HepG2 (cell line): Measurements from ENCODE around the gene CTNNBL1. TPM values are rescaled to one million over a fixed set of nuclear protein-coding genes. Genes with fewer than 3 reads are reported as not detected.
A peak's percentile ranks its signal among the peaks of the same experiment; 100 is the strongest.

Experiments
- ATAC-seq: fragments of 200-7000 bp; cut with Tn5 transposase; 3 replicates; pipeline ENCODE4 v1.9.1; 2020; ENCODE audit warnings: mild to moderate bottlenecking, moderate library complexity
- BruUV-seq: library from RNA; stranded (reverse); fragments of 400-500 nt; replicated peaks from 2 replicates; lab custom pipeline; 2021; lab: Mats Ljungman, UMichigan
- CTCF ChIA-PET: fragments of 300-600 bp; formaldehyde crosslinking; extraction: SDS; loops from one replicate; lab custom pipeline; 2021; ENCODE audit warnings: low total read pairs, inconsistent platforms, low intra/inter-chr PET ratio; lab: Yijun Ruan, JAX
- POLR2A ChIA-PET: fragments of 350-600 bp; sonication (Branson Sonifier 250); formaldehyde crosslinking; loops from one replicate; lab custom pipeline; 2020; ENCODE audit warnings: antibody characterized with exemption, inconsistent platforms; lab: Yijun Ruan, JAX
- DNase-seq: peaks from one replicate; pipeline ENCODE4 v3.0.0-alpha.2; 2015; ENCODE audit warnings: low spot score
- FAIRE-seq: peaks from 3 replicates; lab custom pipeline; 2011; peaks lifted over from hg19 to GRCh38; lab: Jason Lieb, UNC
- H2AFZ ChIP-seq: one replicate; pipeline ENCODE4 v1.6.1; 2011; ENCODE audit warnings: low read length, inconsistent platforms
- H3K27ac ChIP-seq: fragments of 300-600 bp; 3 replicates; pipeline ENCODE4 v1.8.0; 2011; ENCODE audit warnings: mixed run types, mild to moderate bottlenecking, mixed read lengths, low read length, inconsistent platforms; ENCODE audit not compliant: insufficient read depth; ENCODE audit errors: extremely low read length
- H3K27me3 ChIP-seq, 2 experiments: fragments of 200-600 bp in 1 of 2; 2 replicates in 1 of 2; 3 replicates in 1 of 2; pipeline versions ENCODE4 v1.6.0 to v1.8.0; 2011; ENCODE audit warnings: low read length in 2 of 2, mild to moderate bottlenecking in 2 of 2, moderate library complexity in 2 of 2, inconsistent platforms in 1 of 2; ENCODE audit not compliant: insufficient read depth in 2 of 2, control insufficient read depth in 1 of 2
- H3K36me3 ChIP-seq, 2 experiments: fragments of 200-600 bp in 1 of 2; replicated peaks in 1 of 2; 2 replicates in 1 of 2; 3 replicates in 1 of 2; pipeline versions ENCODE4 v1.5.1 to v1.8.0; 2011; ENCODE audit warnings: low read length in 2 of 2, inconsistent platforms in 1 of 2; ENCODE audit not compliant: insufficient read depth in 2 of 2, control insufficient read depth in 1 of 2
- H3K4me1 ChIP-seq: 2 replicates; pipeline ENCODE4 v1.5.1; 2012; ENCODE audit warnings: low read length, inconsistent platforms; ENCODE audit not compliant: insufficient read depth
- H3K4me2 ChIP-seq: 2 replicates; pipeline ENCODE4 v1.6.0; 2011; ENCODE audit warnings: low read depth, low read length, inconsistent platforms
- H3K4me3 ChIP-seq, 3 experiments: fragments of 200-600 bp in 1 of 3; sonication (generic), shearing (Covaris generic) in 1 of 3; replicated peaks in 1 of 3; 2 replicates each; pipeline ENCODE4 v1.5.1; 2011 to 2016; ENCODE audit warnings: low read length in 3 of 3, inconsistent platforms in 2 of 3, low read depth in 2 of 3, mild to moderate bottlenecking in 2 of 3, control low read depth in 1 of 3, mixed read lengths in 1 of 3; ENCODE audit not compliant: insufficient read depth in 1 of 3
- H3K79me2 ChIP-seq: one replicate; pipeline ENCODE4 v1.6.1; 2011; ENCODE audit warnings: low read length, inconsistent platforms; ENCODE audit not compliant: insufficient read depth
- H3K9ac ChIP-seq: 2 replicates; pipeline ENCODE4 v1.6.0; 2011; ENCODE audit warnings: mild to moderate bottlenecking, low read depth, low read length, inconsistent platforms; ENCODE audit not compliant: insufficient read depth
- H3K9me3 ChIP-seq: 2 replicates; pipeline ENCODE4 v1.5.1; 2012; ENCODE audit warnings: mild to moderate bottlenecking, low read length
- H4K20me1 ChIP-seq: 2 replicates; pipeline ENCODE4 v1.6.0; 2011; ENCODE audit warnings: inconsistent platforms, mild to moderate bottlenecking, low read length, moderate library complexity; ENCODE audit not compliant: insufficient read depth
- ARID3A ChIP-seq: IDR thresholded peaks from 2 replicates; pipeline ENCODE4 v1.6.1; 2012; ENCODE audit warnings: low read depth, low read length, improper control_type of control experiment
- ATRX ChIP-seq: sonication (generic); formaldehyde crosslinking; IDR thresholded peaks from 2 replicates; pipeline ENCODE4 v1.4.0; 2020; ENCODE audit warnings: missing genetic modification reagents, borderline replicate concordance
- CBX1 ChIP-seq: IDR thresholded peaks from one replicate; pipeline ENCODE4 v1.6.1; 2016; ENCODE audit warnings: antibody characterized with exemption, low read depth
- MED8 ChIP-seq: sonication (generic); formaldehyde crosslinking; IDR thresholded peaks from 2 replicates; pipeline ENCODE4 v1.8.1; 2023; ENCODE audit warnings: mild to moderate bottlenecking, missing genetic modification reagents; ENCODE audit not compliant: insufficient replicate concordance
- MEIS2 ChIP-seq: sonication (generic); formaldehyde crosslinking; IDR thresholded peaks from 2 replicates; pipeline ENCODE4 v1.9.0; 2021; ENCODE audit warnings: mild to moderate bottlenecking, missing genetic modification reagents
- PITX1 ChIP-seq: sonication (generic); formaldehyde crosslinking; IDR thresholded peaks from 2 replicates; pipeline ENCODE4 v1.5.1; 2020; ENCODE audit warnings: mild to moderate bottlenecking, missing genetic modification reagents
- SMARCE1 ChIP-seq: fragments of 450-650 bp; IDR thresholded peaks from 2 replicates; pipeline ENCODE4 v1.6.1; 2017; ENCODE audit warnings: borderline replicate concordance
- ZHX1 ChIP-seq: sonication (generic); formaldehyde crosslinking; IDR thresholded peaks from 2 replicates; pipeline ENCODE4 v1.8.1; 2022; ENCODE audit warnings: low read depth, mild to moderate bottlenecking, missing genetic modification reagents
- ZNF281 ChIP-seq: sonication (generic); formaldehyde crosslinking; IDR thresholded peaks from 2 replicates; pipeline ENCODE4 v1.4.0; 2020; ENCODE audit warnings: missing genetic modification reagents, borderline replicate concordance
- ZNF512 ChIP-seq: sonication (generic); formaldehyde crosslinking; IDR thresholded peaks from 2 replicates; pipeline ENCODE4 v1.4.0; 2020; ENCODE audit warnings: mild to moderate bottlenecking, missing genetic modification reagents
- ZNF547 ChIP-seq: sonication (generic); formaldehyde crosslinking; IDR thresholded peaks from 2 replicates; pipeline ENCODE4 v1.5.1; 2020; ENCODE audit warnings: mild to moderate bottlenecking, missing genetic modification reagents
- ZZZ3 ChIP-seq: sonication (generic); formaldehyde crosslinking; IDR thresholded peaks from 2 replicates; pipeline ENCODE4 v1.4.0; 2020; ENCODE audit warnings: missing genetic modification reagents, mild to moderate bottlenecking, borderline replicate concordance
- WGBS: methylation state at CpG from one replicate; pipeline ENCODE4 v1.1.6; 2017; ENCODE audit warnings: low lambda C conversion rate; 5-methylcytosine and 5-hydroxymethylcytosine counted together
- in situ Hi-C: cut with HindIII; loops from 2 replicates; pipeline ENCODE4 v1.10.0; 2017; ENCODE audit warnings: low pct_unique_long_range_greater_than_20kb; ENCODE audit not compliant: extremely low pct_ligation_motif_present
- intact Hi-C: fragments of 100-400 bp; cut with micrococcal nuclease; formaldehyde crosslinking; loops from one replicate; pipeline ENCODE4 v1.10.0; 2022; ENCODE audit not compliant: unreplicated experiment
- polyA plus RNA-seq, 8 experiments: library from polyadenylated mRNA; depleted of rRNA in 3 of 8; stranded (reverse) in 7 of 8; unstranded in 1 of 8; fragments of >200 nt; fragmentation: Illumina TruSeq in 4 of 8; extraction: Trizol in 4 of 8; gene quantifications; 2 replicates each; pipeline versions ENCODE4 v1.2.1 to v1.2.3, GENCODE V29; 2011 to 2016; ENCODE audit warnings: low read depth in 4 of 8, missing spikeins in 1 of 8, mixed read lengths in 1 of 8; ENCODE audit not compliant: insufficient read depth in 1 of 8
- total RNA-seq, 5 experiments: library from RNA; depleted of rRNA; stranded (reverse); fragments of >200 nt; fragmentation: Illumina TruSeq; extraction: Trizol; gene quantifications; 2 replicates each; pipeline ENCODE4 v1.2.3, GENCODE V29; 2016; ENCODE audit warnings: low read depth in 1 of 5

Gene CTNNBL1
- total and polyA plus RNA-seq, 2 of the 13 experiments (the other 11 are each of a cell fraction or from before 2014, with no cell fraction given) = 49.3 to 94.6 TPM

GRCh38 chr20:37914367-37914671 lies 220.5 kb downstream of the CTNNBL1 start (continued):
- TF ChIP-seq PITX1 (CRISPR knock-in tag) (0 out of 2 replicates have a peak, but pooled peaks have one; percentile 3), ZZZ3 (CRISPR knock-in tag) (0 out of 2 replicates have a peak, but pooled peaks have one; percentile 38), CBX1 (peak; percentile 9)
- TF ChIP-seq, all 625 proteins: peak for 7

- Histone ChIP-seq H3K36me3 (no peaks in the 10 kb centered on the region), H4K20me1 (no peaks in the 10 kb centered on the region), H3K27ac (no peak overlapping the region), H3K4me3 (peak overlapping the region; percentile 49 to 72 (median 64)), H3K79me2 (no peaks in the 10 kb centered on the region), H3K4me1 (peaks cover 30% of the 10 kb centered on the region), H3K9me3 (no peaks in the 10 kb centered on the region), H2AFZ (no peak overlapping the region), H3K27me3 (peaks cover 20 to 85% of the 10 kb centered on the region in 2 experiments), H3K9ac (peak overlapping the region; percentile 57), H3K4me2 (peak overlapping the region; percentile 92)
- in situ Hi-C loops = no loop called here
- no TSS peak for BruUV-seq
- CTCF ChIA-PET = no interaction called here
- no peak for FAIRE-seq
- POLR2A ChIA-PET = interaction anchor here (1.2 to 1.6 kb wide), 4 partner anchors 15 to 72 kb away, joined by 3 to 5 read pairs (median 4); no protein-coding TSS in a partner anchor
- intact Hi-C loops = no loop called here
- 7% methylated on average over 31 of the region's 34 CpGs for WGBS
- peak; percentile 41 for DNase-seq
- peak; percentile 72 for ATAC-seq
- TF ChIP-seq ARID3A (no peak), ZNF512 (0 out of 2 replicates have a peak, but pooled peaks have one; percentile 50), ATRX (CRISPR knock-in tag) (no peak), MED8 (CRISPR knock-in tag) (no peak), ZHX1 (CRISPR knock-in tag) (no peak), MEIS2 (CRISPR knock-in tag) (peak; percentile 49; the same call in 1 of the 2 replicates), ZNF547 (CRISPR knock-in tag) (peak; percentile 46; the same call in 1 of the 2 replicates), SMARCE1 (no peak), ZNF281 (peak; percentile 52; the same call in 1 of the 2 replicates)
These were observed 221.0 kb downstream of the CTNNBL1 start for GRCh38 chr20:37914672-37915433.
